K562 (cell line): Measurements from ENCODE around the gene PLEKHG4B.

ENCODE experiments used
- ATF6 ChIP-seq: sonication (generic); formaldehyde crosslinking; IDR thresholded peaks from 2 replicates; pipeline ENCODE4 v1.4.0; 2020; ENCODE audit warnings: mild to moderate bottlenecking, missing genetic modification reagents
- CHD2 ChIP-seq: IDR thresholded peaks from 2 replicates; pipeline ENCODE4 v1.6.1; 2011; ENCODE audit warnings: low read depth, low read length
- CREM ChIP-seq: IDR thresholded peaks from 2 replicates; pipeline ENCODE4 v1.6.1; 2014; ENCODE audit warnings: antibody characterized with exemption, low read depth
- CTCF ChIP-seq, 3 experiments: IDR thresholded peaks in 2 of 3; conservative IDR thresholded peaks in 1 of 3; 2 replicates each; pipeline ENCODE4 v1.5.1; 2011 to 2012; ENCODE audit warnings: low read length in 3 of 3, mild to moderate bottlenecking in 3 of 3, control low read depth in 2 of 3, improper control_type of control experiment in 1 of 3, inconsistent platforms in 1 of 3, low read depth in 1 of 3, mixed read lengths in 1 of 3, moderate library complexity in 1 of 3; ENCODE audit not compliant: insufficient read depth in 2 of 3
- EZH2 ChIP-seq: IDR thresholded peaks from 2 replicates; pipeline ENCODE4 v1.6.1; 2012; ENCODE audit warnings: low read depth, mild to moderate bottlenecking, inconsistent platforms, low read length, borderline replicate concordance
- IRF9 ChIP-seq: fragments of 450-650 bp; IDR thresholded peaks from 2 replicates; pipeline ENCODE4 v1.6.1; 2016; ENCODE audit warnings: missing biosample characterization, missing genetic modification characterization
- MAX ChIP-seq: sonication (generic); formaldehyde crosslinking; IDR thresholded peaks from 2 replicates; pipeline ENCODE4 v1.9.0; 2022; ENCODE audit warnings: mild to moderate bottlenecking, missing genetic modification reagents
- MXD1 ChIP-seq: fragments of 250-450 bp; sonication (Bioruptor Pico); IDR thresholded peaks from 2 replicates; pipeline ENCODE4 v1.8.0; 2021; ENCODE audit warnings: borderline replicate concordance, mild to moderate bottlenecking, moderate library complexity; ENCODE audit not compliant: poor library complexity, severe bottlenecking
- PHTF2 ChIP-seq: fragments of 250-450 bp; sonication (Bioruptor Pico); IDR thresholded peaks from 2 replicates; pipeline ENCODE4 v1.5.0; 2021; ENCODE audit warnings: mild to moderate bottlenecking
- ZNF668 ChIP-seq: fragments of 250-450 bp; sonication (Bioruptor Pico); IDR thresholded peaks from 2 replicates; pipeline ENCODE4 v1.8.0; 2022; ENCODE audit warnings: mild to moderate bottlenecking, inconsistent platforms
- ZZZ3 ChIP-seq: fragments of 450-650 bp; IDR thresholded peaks from 2 replicates; pipeline ENCODE4 v1.6.1; 2016; ENCODE audit warnings: antibody characterized with exemption, mild to moderate bottlenecking, moderate library complexity

GRCh38 chr5:187042-187431 lies 95.1 kb downstream of the PLEKHG4B start:
- TF ChIP-seq IRF9 (tag) (no peak), ATF6 (CRISPR knock-in tag) (no peak), ZZZ3 (no peak), CHD2 (no peak), EZH2 (no peak), MXD1 (no peak), PHTF2 (CRISPR knock-in tag) (no peak), ZNF668 (CRISPR knock-in tag) (no peak), CTCF (IDR thresholded peaks at IDR 0.05 in 2 of 3, conservative IDR thresholded peaks at IDR 0.05 in 1 of 3; ENCODE audit: insufficient read depth in 2 of 3, low read depth in 1 of 3, low read length in 3 of 3) (no peak), MAX (CRISPR knock-in tag) (no peak), CREM (no peak)
